ENCODE data around the gene GPRASP2.

DNA sequence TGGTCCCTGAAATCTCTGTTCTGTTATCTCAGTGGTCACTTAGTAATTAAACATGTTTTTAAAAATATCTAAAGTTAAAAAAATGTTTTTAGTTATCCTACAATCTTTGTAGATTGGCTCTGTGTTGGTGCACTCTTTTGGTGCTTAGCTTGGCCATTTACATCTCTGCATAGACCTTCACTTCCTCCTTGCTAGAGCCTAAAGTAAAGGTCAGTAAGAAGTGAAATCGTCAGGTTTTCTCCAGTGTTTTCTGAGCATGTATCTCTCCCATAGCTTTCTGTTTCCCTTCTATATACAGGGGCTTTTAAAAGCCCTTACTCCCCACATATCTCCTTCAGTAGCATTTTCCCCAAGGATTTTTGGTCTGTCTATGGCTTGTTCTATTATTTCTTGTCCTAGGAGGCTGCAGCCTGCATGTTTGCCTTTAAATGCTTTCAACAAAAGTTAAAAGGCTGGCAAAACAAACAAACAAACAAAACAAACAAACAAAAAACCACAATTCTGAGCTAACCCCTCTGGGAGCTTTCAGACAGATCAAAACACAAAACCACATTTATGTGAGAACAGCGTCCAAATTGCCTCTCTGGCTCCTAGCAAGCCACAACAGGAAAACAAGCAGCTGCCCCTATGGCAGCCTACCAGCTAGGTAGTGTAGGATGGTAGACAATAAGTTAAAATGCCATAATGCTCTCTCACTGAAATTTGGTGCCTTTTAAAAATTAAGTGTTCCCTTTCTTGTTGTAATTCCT is 27.3 kb upstream of the GPRASP2 start:
- TF ChIP-seq, protein P1, sequence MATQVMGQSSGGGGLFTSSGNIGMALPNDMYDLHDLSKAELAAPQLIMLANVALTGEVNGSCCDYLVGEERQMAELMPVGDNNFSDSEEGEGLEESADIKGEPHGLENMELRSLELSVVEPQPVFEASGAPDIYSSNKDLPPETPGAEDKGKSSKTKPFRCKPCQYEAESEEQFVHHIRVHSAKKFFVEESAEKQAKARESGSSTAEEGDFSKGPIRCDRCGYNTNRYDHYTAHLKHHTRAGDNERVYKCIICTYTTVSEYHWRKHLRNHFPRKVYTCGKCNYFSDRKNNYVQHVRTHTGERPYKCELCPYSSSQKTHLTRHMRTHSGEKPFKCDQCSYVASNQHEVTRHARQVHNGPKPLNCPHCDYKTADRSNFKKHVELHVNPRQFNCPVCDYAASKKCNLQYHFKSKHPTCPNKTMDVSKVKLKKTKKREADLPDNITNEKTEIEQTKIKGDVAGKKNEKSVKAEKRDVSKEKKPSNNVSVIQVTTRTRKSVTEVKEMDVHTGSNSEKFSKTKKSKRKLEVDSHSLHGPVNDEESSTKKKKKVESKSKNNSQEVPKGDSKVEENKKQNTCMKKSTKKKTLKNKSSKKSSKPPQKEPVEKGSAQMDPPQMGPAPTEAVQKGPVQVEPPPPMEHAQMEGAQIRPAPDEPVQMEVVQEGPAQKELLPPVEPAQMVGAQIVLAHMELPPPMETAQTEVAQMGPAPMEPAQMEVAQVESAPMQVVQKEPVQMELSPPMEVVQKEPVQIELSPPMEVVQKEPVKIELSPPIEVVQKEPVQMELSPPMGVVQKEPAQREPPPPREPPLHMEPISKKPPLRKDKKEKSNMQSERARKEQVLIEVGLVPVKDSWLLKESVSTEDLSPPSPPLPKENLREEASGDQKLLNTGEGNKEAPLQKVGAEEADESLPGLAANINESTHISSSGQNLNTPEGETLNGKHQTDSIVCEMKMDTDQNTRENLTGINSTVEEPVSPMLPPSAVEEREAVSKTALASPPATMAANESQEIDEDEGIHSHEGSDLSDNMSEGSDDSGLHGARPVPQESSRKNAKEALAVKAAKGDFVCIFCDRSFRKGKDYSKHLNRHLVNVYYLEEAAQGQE (IDR thresholded peaks at IDR 0.05): no peak
- TF ChIP-seq, protein P2, sequence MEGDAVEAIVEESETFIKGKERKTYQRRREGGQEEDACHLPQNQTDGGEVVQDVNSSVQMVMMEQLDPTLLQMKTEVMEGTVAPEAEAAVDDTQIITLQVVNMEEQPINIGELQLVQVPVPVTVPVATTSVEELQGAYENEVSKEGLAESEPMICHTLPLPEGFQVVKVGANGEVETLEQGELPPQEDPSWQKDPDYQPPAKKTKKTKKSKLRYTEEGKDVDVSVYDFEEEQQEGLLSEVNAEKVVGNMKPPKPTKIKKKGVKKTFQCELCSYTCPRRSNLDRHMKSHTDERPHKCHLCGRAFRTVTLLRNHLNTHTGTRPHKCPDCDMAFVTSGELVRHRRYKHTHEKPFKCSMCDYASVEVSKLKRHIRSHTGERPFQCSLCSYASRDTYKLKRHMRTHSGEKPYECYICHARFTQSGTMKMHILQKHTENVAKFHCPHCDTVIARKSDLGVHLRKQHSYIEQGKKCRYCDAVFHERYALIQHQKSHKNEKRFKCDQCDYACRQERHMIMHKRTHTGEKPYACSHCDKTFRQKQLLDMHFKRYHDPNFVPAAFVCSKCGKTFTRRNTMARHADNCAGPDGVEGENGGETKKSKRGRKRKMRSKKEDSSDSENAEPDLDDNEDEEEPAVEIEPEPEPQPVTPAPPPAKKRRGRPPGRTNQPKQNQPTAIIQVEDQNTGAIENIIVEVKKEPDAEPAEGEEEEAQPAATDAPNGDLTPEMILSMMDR (IDR thresholded peaks at IDR 0.05; ENCODE audit: low read depth, low read length, missing input control): no peak
- TF ChIP-seq, protein P3, sequence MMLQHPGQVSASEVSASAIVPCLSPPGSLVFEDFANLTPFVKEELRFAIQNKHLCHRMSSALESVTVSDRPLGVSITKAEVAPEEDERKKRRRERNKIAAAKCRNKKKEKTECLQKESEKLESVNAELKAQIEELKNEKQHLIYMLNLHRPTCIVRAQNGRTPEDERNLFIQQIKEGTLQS (IDR thresholded peaks at IDR 0.05): no peak
- TF ChIP-seq, protein P4, sequence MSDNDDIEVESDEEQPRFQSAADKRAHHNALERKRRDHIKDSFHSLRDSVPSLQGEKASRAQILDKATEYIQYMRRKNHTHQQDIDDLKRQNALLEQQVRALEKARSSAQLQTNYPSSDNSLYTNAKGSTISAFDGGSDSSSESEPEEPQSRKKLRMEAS (IDR thresholded peaks at IDR 0.05): no peak
- no peak for TF ChIP-seq YY1 (IDR thresholded peaks at IDR 0.05)
- no peak for TF ChIP-seq TAF1 (conservative IDR thresholded peaks at IDR 0.05)
- no peak for TF ChIP-seq SP1 (IDR thresholded peaks at IDR 0.05)
- TF ChIP-seq, protein P5, sequence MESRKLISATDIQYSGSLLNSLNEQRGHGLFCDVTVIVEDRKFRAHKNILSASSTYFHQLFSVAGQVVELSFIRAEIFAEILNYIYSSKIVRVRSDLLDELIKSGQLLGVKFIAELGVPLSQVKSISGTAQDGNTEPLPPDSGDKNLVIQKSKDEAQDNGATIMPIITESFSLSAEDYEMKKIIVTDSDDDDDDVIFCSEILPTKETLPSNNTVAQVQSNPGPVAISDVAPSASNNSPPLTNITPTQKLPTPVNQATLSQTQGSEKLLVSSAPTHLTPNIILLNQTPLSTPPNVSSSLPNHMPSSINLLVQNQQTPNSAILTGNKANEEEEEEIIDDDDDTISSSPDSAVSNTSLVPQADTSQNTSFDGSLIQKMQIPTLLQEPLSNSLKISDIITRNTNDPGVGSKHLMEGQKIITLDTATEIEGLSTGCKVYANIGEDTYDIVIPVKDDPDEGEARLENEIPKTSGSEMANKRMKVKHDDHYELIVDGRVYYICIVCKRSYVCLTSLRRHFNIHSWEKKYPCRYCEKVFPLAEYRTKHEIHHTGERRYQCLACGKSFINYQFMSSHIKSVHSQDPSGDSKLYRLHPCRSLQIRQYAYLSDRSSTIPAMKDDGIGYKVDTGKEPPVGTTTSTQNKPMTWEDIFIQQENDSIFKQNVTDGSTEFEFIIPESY (IDR thresholded peaks at IDR 0.05): no peak
- TF ChIP-seq EGR1 (IDR thresholded peaks at IDR 0.05; ENCODE audit: low read depth in 2 of 2): no peak
- TF ChIP-seq JUND (IDR thresholded peaks at IDR 0.05): no peak
- TF ChIP-seq FOXA2 (IDR thresholded peaks at IDR 0.05): no peak
- no peak for TF ChIP-seq RAD21 (IDR thresholded peaks at IDR 0.05)
- TF ChIP-seq GABPA (IDR thresholded peaks at IDR 0.05 in 1 of 2, conservative IDR thresholded peaks at IDR 0.05 in 1 of 2): no peak
